ENCODE measurements around the gene CNTF. TPM values are rescaled to one million over a fixed set of nuclear protein-coding genes. Genes with fewer than 3 reads are reported as not detected.

CNTF gene
- polyA plus RNA-seq, 1 of the 3 experiments (the other 2 are of a cell fraction): 0.87 TPM

DNA sequence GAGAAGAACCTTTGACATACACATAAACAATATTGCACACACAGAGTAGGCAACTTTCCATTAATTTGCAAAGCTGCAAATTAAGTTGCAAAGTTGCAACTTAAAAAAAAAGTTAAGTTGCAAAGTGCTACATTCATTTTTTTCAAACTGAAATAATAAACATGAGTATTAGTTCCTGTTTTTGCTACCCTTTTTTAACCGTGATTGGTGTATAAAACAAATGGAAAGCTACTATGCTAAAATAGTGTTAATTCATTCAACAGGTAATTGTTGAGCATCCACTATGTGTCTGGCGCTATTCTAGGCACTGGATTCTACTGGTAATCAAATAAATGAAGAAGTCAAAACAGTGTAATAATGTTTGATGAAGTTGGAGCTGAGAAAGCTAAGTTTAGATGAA lies 35.5 kb upstream of the CNTF start:
- CTCF ChIA-PET: interaction anchor here (1.1 to 1.7 kb wide), 3 partner anchors 19 to 43 kb away, joined by 3 to 6 read pairs (median 4); no protein-coding TSS in a partner anchor
- H3K27me3 ChIP-seq (ENCODE audit: insufficient read depth): no peaks in the 10 kb centered on the region
- peaks cover 99% of the 10 kb centered on the region for H3K79me2 ChIP-seq (ENCODE audit: insufficient read depth)
- no peak overlapping the region for H3K4me3 ChIP-seq (ENCODE audit: low read depth in 2 of 2, low read length in 1 of 2)
- 97% methylated on average over 2 of the region's 2 CpGs for whole genome bisulfite sequencing (ENCODE audit: low lambda C conversion rate)
- peaks cover 13% of the 10 kb centered on the region for H3F3A ChIP-seq (replicated peaks; ENCODE audit: insufficient read depth)
- POLR2A ChIA-PET: no interaction called here
- DNase-seq: no peak
- no peak overlapping the region for H3K27ac ChIP-seq (ENCODE audit: low read depth in 2 of 2, low read length in 1 of 2)
- H3K9me2 ChIP-seq: no peaks in the 10 kb centered on the region; the same call in 1 of the 2 replicates
- no peaks in the 10 kb centered on the region for H3K9me3 ChIP-seq
- H3K9ac ChIP-seq: no peak overlapping the region
- H3K36me3 ChIP-seq (replicated peaks in 1 of 2; ENCODE audit: control insufficient read depth in 1 of 2, insufficient read depth in 2 of 2, low read length in 1 of 2): peaks cover 34 to 38% of the 10 kb centered on the region in 2 experiments
- TF ChIP-seq TCF12 (IDR thresholded peaks at IDR 0.05) (no peak), TAF1 (IDR thresholded peaks at IDR 0.05; ENCODE audit: borderline replicate concordance, low read depth, low read length) (no peak), USF1 (IDR thresholded peaks at IDR 0.05; ENCODE audit: borderline replicate concordance, low read depth) (no peak), GATA2 (CRISPR knock-in tag; IDR thresholded peaks at IDR 0.05) (no peak), RXRA (IDR thresholded peaks at IDR 0.05; ENCODE audit: borderline replicate concordance, low read depth) (no peak), EZH2phosphoT487 (IDR thresholded peaks at IDR 0.05; ENCODE audit: borderline replicate concordance, low read depth) (no peak), TEAD4 (IDR thresholded peaks at IDR 0.05; ENCODE audit: borderline replicate concordance, insufficient read depth) (no peak), SMC3 (IDR thresholded peaks at IDR 0.05; ENCODE audit: low read depth, low read length) (no peak), EP300 (IDR thresholded peaks at IDR 0.05; ENCODE audit: borderline replicate concordance in 1 of 2, low read depth in 1 of 2, low read length in 1 of 2) (no peak), FOSL2 (IDR thresholded peaks at IDR 0.05; ENCODE audit: borderline replicate concordance, low read depth) (no peak), GABPA (IDR thresholded peaks at IDR 0.05; ENCODE audit: low read depth) (no peak), NFIC (IDR thresholded peaks at IDR 0.05; ENCODE audit: borderline replicate concordance) (no peak), JUND (IDR thresholded peaks at IDR 0.05) (no peak), REST (IDR thresholded peaks at IDR 0.05; ENCODE audit: low read depth, low read length) (no peak), MXI1 (IDR thresholded peaks at IDR 0.05; ENCODE audit: low read depth, low read length) (no peak), FOXM1 (IDR thresholded peaks at IDR 0.05; ENCODE audit: low read depth) (no peak), CHD2 (IDR thresholded peaks at IDR 0.05; ENCODE audit: low read length, partially characterized antibody) (no peak), MEF2A (IDR thresholded peaks at IDR 0.05; ENCODE audit: borderline replicate concordance, low read depth) (no peak), MAX (IDR thresholded peaks at IDR 0.05; ENCODE audit: low read depth) (no peak)
- TF ChIP-seq, protein P1, sequence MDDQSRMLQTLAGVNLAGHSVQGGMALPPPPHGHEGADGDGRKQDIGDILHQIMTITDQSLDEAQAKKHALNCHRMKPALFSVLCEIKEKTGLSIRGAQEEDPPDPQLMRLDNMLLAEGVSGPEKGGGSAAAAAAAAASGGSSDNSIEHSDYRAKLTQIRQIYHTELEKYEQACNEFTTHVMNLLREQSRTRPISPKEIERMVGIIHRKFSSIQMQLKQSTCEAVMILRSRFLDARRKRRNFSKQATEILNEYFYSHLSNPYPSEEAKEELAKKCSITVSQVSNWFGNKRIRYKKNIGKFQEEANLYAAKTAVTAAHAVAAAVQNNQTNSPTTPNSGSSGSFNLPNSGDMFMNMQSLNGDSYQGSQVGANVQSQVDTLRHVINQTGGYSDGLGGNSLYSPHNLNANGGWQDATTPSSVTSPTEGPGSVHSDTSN (IDR thresholded peaks at IDR 0.05): no peak
- H3K4me1 ChIP-seq (ENCODE audit: control insufficient read depth in 1 of 2, insufficient read depth in 2 of 2, low read depth in 1 of 2, low read length in 1 of 2): peaks cover 0 to 13% of the 10 kb centered on the region in 2 experiments; a peak in 3 of 4 replicates
- H2AFZ ChIP-seq (ENCODE audit: low read depth): no peak overlapping the region
- peaks cover 32% of the 10 kb centered on the region for H4K20me1 ChIP-seq (ENCODE audit: insufficient read depth)
- H3K4me2 ChIP-seq: no peak overlapping the region

All from SK-N-SH (cell line).